ENCODE data around the gene SLC45A3.

SLC45A3 gene

GRCh38 chr1:205668951-205669340 is 11.4 kb downstream of the SLC45A3 start:
- DNase-seq (ENCODE audit: low spot score): no peak

DNA sequence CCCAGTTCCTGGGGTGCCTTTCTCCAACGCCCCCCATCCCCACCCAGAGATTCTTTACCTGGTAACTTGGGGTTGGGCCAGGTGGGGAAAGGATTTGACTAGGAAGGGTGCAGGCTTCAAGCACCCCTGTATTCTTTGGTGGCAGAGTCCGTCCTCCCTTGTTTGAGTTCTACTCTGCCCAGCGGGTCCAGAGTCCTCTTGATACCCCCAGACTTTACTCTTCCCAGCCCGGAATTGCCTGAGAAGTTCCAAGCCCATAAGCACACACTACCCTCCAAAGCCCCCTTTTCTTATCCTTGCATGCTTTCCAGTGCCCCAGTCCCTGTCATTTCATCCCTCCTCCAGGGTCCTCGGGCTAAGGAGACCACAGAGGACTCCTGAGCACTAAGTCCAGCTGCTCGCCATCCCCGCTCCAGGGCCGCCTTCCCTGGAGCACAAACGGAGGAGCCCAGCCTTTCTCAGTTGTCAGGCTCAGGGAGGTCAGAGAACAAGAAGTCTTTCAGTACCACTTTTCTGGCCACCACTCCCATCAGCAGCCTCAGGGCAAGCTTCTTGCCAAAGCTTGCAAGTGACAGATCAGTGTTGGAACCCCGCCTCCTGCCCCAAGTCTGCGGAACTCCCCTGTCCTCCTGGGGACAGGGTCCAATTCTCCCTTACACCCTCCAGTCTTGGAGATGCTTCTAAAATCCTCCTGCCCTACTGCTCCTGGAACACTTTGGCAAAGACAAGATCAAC is 12.2 kb downstream of the SLC45A3 start:
- no peak for DNase-seq (ENCODE audit: low spot score)

DNA sequence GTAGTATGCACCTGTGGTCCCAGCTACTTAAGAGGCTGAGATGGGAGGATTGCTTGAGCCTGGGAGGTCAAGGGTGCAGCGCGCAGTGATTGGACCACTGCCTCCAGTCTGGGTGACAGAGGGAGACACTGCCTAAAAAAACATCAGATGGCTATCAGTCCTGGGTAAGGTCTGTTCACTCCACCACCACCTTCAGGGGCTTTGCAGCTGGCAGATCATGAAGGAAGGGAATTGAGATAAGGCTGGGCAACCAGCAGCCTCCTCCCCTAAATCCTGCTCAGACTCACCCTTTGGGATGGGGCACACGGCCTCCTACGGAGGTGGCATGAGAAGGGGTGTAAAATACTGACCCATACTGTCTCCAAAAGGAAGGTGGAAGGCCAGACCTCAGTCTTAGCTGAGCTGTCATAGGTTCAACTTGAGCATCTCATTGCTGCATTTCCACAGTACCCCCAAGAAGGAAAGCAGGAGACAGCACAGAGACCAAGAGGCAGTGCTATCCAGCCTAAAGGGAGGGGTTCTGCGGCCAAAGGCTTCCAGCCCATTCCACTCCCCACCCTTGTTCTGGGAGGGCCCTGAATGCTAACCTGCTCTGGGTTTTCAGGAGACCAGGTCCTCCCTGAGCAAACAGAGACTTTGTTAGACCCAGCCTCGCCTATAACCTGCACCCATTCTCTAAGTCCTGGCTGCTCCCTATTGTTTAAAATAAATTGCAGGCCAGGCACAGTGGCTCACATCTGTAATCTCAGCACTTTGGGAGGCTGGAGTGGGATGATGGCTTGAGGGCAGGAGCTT is 13.7 kb downstream of the SLC45A3 start:
- no peak for DNase-seq (ENCODE audit: low spot score)

DNA sequence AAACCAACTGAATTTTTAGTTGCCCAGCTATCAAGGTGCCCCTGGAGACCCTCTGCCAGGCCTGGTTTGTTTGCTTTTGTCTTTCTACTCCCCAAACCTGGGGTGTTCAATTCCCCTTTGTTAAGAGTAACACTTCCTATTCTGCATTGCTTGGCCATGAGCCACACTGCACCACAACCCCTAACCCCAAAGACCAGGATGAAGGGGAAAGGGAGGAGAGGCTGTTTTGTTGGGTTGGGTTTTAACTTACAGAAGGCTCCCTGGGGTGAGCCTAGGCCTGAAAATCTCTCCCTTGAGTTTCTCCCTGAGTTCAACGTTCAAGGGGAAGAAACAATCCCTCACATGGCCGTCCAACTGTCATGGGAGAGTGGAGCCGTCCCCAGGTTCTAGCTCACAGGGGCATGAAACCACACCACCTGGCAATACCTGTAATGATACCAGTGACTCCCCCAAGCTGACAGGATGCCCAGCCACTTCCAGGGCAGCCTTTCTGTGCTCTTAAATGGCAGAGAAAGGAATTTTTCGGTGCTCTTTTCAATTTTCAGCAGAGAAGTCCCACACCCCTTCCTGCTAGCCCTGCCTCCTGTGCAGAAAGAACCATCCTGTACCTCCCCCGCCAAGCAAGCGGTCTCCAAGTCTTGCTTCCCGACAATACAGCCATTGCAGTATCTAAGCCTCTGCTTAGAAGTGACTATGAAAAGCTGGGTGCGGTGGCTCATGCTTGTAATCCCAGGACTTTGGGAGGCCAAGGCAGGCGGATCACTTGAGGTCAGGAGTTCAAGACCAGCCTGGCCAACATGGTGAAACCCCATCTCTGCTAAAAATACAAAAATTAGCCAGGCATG is 14.9 kb downstream of the SLC45A3 start:
- DNase-seq (ENCODE audit: low spot score): no peak

- no peak for DNase-seq (ENCODE audit: low spot score)
Observed at GRCh38 chr1:205664399-205665017, 15.8 kb downstream of the SLC45A3 start.

DNA sequence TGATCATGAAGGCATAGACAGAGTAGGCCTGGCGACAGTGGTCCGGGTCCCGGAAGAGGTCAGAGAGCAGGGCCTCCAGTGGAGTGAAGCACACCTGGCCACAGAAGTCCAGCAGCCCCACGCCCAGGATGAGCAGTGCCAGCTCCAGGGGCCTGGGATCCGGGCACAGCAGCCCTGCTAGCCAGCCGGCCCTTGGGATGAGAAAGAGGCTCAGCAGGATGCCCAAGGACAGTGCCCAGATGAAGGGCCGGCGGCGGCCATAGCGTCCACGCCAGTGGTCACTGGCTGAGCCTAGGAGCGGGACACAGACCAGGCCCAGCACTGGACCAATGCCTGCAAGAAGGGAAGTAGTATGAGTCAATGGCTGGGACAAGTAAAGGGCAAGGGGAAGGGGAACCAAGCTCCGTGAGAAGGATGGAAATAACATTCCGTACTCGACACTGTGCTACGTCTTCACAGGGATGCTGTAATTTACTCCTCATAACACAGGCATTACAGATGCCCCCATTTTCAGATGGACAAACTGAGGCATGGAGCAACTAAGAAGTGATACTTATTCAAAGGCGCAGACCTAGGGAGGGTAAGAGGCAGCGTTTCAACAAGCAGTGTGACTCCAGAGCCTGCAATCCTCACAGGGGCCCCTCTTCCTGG is 16.9 kb downstream of the SLC45A3 start:
- DNase-seq (ENCODE audit: low spot score): no peak

DNA sequence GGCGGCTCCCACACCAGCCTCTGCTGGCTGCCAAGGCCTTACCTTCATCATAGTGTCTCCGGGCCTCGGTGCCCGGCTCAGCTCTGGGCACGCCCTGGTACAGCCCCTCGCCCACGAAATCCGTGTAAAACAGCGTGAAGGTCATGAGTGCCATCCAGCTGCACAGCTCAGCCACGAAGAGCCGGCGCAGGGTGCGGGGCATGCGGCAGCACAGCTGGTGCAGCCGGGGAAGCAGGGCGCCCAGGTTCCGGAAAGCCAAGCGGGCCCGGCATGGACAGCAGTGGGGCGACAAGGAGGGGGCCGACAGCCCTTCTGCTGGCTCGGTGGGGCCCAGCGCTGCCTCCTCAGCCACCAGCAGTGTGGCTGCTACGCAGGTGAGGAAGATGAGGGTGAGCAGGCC is 17.5 kb downstream of the SLC45A3 start:
- DNase-seq (ENCODE audit: low spot score): no peak

DNA sequence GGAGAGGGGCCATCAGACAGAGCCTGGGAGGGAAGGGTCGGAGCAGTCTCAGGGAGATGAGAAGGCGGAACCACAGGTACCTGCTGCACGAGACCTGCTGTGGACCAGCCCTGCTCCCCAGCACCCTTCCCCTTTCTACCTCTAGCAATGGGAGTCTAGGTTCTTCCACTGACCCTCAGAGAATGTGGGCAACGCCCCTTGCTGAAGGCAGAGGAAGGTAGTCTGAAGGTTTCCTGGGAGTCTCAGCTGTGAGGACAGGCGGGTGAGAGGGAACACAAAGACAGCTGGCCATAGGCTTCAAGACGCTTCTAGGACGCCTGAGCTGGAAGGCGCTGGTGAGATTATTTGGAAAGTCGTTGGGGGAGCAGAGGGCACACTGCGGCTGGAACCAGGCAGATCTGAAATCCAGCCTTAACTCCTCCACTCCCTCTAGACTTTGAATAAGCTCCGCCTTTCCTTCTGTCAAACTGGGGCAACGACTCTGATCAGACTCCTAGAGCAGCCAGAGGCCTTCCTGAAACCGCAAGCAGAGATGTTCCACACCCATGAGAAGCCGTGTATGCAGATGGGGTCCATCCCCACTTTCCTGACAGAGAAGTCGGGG is 18.1 kb downstream of the SLC45A3 start:
- DNase-seq (ENCODE audit: low spot score): no peak

DNA sequence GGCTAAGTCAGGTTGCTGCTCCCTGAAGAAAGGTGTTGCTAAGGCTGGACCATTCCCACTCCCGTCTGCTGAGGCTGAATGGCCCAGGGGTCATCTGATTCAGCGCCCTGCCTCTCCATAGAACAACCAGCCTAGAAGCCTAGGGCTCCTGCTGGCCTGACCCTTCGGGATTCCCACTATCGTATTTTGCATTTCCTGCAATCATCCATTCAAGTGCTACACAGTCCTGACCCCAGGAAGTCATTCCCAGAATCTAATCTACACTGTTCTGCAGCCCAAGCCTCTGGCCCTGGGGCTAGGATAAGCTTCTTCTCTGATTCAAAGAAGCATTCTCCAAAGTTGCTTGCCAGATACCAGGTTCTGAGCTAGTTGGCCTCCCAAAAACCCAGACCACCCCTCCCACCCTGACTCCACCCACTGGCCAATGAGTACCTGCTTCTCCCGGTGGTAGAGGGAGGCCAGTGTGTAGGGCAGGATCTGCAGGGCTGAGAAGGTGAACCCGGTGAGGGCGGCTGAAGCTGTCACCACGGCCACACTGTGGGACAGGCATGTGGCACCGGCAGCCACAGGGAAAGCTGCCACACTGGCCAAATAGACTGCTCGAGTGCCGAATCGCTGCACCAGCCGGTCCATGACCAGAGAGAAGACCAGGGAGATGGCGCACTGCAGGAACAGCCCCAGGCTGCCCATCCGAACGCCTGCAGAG is 18.7 kb downstream of the SLC45A3 start:
- no peak for DNase-seq (ENCODE audit: low spot score)

DNA sequence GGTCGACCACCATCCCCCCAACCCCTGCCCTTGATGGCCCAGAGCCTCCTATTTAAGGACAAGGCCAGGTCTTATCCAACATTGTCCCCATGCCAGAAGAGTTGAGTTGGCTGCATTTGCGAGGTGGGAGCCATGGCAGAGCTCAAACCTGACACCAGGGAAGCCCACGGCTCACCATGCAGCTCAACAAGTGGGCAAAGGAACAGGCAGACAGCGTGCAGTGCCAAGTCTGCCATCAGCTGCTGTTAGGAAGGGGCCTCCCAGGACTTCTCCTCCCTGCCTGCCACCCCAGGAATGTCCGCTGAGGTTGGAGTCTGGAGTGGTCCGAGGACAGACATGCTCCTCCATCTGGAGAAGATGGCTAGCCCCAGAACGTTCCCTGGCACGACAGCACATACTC is 19.9 kb downstream of the SLC45A3 start:
- no peak for DNase-seq (ENCODE audit: low spot score)

DNA sequence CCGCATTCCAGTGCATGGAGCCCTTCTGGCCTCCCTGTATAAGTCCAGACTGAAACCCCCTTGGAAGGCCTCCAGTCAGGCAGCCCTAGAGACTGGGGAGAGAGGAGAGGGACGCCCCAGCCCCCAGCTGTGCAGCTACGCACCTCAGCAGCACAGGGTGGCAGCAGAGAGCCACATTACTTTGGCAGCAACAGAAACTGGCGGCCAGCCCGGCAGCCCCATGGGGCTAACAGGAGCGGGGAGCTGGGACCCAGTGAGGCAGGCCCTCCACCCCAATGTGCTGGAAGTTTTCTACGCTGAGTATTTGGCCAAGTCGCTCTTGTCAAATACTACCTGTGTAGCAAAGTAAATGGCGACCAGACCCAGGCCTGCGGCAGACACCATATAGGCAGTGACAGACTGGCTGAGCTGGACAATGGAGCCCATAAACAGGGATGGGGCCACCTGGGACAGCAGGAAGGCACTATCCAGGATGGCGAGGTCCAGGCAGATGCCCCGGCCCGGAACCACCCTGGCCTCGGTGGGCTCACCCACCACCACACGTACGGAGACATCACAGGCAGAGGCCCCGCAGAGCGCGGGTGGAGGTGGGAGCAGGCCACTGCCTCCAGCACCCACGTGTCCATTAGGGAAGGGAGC is 21.2 kb downstream of the SLC45A3 start:
- DNase-seq (ENCODE audit: low spot score): peak; percentile 64

DNA sequence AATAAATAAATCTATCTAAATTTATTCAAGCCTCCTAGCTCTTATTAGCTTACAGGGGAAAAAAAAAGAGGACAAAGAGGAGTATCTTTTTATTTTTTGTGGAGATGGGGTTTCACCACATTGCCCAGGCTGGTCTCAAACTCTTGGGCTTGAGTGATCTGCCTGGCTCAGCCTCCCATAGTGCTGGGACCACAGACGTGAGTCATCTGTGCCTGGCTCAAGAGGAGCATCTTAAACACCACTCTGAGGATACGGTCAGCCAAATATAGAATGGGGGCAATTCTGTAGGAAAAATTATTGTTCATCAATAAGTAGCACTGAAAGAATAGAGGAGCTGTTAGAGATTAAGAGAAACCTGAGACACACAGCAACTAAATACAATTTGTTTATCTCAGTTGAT is 24.1 kb downstream of the SLC45A3 start:
- DNase-seq (ENCODE audit: low spot score): no peak

DNA sequence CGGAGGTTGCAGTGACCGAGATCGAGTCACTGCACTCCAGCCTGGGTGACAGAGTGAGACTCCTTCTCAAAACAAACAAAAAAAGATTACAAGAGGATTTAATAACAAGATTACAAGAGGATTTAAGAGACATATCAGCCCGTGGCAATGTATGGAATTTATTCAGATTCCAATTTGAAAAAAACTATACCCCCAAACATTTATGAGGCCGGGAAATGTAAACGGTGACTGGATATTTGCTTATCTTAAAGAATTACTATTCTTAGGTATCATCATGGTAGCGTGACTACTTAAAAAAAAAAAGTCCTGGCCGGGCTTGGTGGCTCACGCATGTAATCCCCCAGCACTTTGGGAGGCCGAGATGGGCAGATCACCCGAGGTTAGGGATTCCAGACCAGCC is 27.3 kb downstream of the SLC45A3 start:
- DNase-seq (ENCODE audit: low spot score): no peak

- no peak for DNase-seq (ENCODE audit: low spot score)
Observed at GRCh38 chr1:205650241-205650640, 30.1 kb downstream of the SLC45A3 start.

GRCh38 chr1:205645519-205645918 is 34.8 kb downstream of the SLC45A3 start:
- no peak for DNase-seq (ENCODE audit: low spot score)

DNA sequence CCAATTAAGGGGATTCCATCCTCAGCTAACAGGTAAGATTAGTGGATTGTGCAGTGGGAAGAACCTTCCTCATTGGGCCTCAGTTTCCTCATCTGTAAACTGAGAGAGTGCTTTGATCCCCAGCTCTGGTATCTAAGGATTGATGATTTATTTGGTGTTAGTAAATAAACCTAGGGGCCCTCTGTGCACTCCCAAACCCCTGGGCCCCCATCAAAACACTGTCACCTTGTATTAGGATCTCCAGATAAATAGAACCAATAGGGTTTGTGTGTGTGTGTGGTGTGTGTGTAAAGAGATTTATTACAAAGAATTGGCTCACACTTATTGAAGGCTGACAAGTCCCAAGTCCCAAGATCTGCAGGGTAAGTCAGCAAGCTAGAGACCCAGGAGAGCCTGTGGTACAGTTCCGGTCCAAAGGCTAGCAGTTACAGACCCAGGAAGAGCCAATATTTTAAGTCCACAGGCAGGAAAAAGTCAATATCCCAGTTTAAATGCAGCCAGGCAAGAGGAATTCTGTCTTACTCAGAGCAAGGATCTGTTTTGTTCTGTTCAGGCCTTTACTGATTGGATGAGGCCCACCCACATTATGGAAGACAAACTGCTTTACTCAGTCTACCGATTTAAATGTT is 37.5 kb downstream of the SLC45A3 start:
- DNase-seq (ENCODE audit: low spot score): no peak

DNA sequence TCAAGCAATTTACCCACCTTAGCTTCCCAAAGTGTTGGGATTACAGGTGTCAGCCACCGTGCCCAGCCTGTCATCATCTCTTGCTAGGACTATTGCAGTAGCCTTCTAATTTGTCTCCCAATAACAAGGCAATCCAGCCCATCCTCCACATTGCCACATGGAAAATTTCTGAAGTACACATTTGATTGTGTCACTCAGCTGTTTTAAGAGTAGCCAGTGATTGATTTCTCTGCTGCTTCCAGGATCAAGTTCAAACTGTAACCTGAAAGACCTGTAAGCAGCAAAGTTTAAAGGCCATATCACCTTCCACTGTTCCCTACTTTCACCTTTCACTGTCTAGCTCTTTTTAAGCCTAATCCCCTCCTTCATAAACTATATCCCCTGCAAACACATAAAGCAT is 40.7 kb downstream of the SLC45A3 start:
- no peak for DNase-seq (ENCODE audit: low spot score)

DNA sequence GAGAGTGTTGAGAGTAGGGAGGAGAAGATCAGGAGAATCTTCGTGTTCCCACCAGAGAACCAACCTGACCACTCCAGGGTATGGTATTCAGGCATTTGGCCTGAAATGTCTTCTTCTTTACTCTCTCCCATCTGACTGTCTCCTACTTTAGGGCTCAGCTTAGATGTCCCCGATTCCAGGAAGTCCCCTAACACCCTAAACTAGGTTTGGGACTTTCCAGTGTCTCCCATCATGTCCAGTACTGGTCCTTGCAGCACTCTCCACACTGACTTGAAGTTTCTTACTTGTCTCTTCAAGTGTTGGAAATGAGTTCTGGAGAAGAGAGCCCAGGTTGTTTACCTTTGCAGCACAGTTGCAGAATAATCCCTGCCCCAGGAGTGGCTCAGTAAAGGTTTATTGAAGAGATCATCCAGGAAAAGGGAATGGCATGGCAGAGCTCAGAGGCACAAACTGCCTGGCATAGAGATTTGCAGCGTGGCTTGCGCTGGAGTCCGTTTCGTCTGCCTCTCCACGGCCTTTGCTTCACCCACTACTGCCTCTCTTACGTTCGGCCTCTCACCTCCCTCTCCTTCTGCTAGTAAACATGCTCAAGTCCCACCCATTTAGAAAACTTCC is 42.3 kb downstream of the SLC45A3 start:
- no peak for DNase-seq (ENCODE audit: low spot score)

DNA sequence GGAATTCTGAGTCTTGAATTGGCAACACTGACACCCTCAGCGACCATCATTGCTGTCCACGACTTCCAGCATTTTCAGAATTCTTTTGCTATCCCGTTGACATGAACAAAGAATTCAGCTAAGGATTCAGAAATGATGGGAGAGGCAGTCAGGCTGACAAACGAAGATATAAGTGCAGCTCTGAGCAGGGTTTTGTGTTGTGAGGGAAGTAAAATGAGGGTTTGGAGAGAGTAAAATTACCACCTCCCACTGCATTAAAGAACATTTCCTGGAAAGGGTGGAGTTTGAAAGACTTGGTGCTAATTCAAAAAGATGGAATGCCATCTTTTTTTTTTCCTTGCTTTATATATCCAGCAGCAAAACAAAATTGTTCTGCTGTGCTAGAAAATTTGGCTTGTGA is 43.6 kb downstream of the SLC45A3 start:
- DNase-seq (ENCODE audit: low spot score): no peak
